Calu3 (cell line): ENCODE results near the gene CCT3. TPM values are rescaled to one million over a fixed set of nuclear protein-coding genes. Genes with fewer than 3 reads are reported as not detected.

ENCODE experiments used
- BruUV-seq: library from RNA; stranded (reverse); fragments of 400-500 nt; replicated peaks from 2 replicates; lab custom pipeline; 2021; lab: Mats Ljungman, UMichigan
- CTCF ChIA-PET: fragments of 300-600 bp; sonication (Branson Sonifier 250); formaldehyde crosslinking; loops from one replicate; lab custom pipeline; 2022; ENCODE audit warnings: antibody characterized with exemption; lab: Charles Lee
- DNase-seq: peaks from one replicate; pipeline ENCODE4 v3.0.0; 2022
- H3K27ac Mint-ChIP-seq: one replicate; pipeline ENCODE4 v1.8.0; 2022; ENCODE audit warnings: mixed read lengths; ENCODE audit not compliant: unreplicated experiment
- H3K27me3 Mint-ChIP-seq: one replicate; pipeline ENCODE4 v1.8.0; 2022; ENCODE audit warnings: mixed read lengths; ENCODE audit not compliant: unreplicated experiment
- H3K36me3 Mint-ChIP-seq: one replicate; pipeline ENCODE4 v1.8.0; 2022; ENCODE audit warnings: mild to moderate bottlenecking, moderate library complexity, mixed read lengths; ENCODE audit not compliant: insufficient read depth, unreplicated experiment
- H3K4me1 Mint-ChIP-seq: one replicate; pipeline ENCODE4 v1.8.0; 2022; ENCODE audit warnings: mild to moderate bottlenecking, low read depth, mixed read lengths; ENCODE audit not compliant: unreplicated experiment
- H3K4me3 Mint-ChIP-seq: one replicate; pipeline ENCODE4 v1.8.0; 2022; ENCODE audit warnings: mild to moderate bottlenecking, low read depth, moderate library complexity, mixed read lengths; ENCODE audit not compliant: unreplicated experiment
- H3K9me3 Mint-ChIP-seq: one replicate; pipeline ENCODE4 v1.8.0; 2022; ENCODE audit warnings: low read depth, mixed read lengths; ENCODE audit not compliant: unreplicated experiment
- intact Hi-C: fragments of 100-400 bp; cut with micrococcal nuclease; formaldehyde crosslinking; loops from one replicate; pipeline ENCODE4 v1.10.0; 2022; ENCODE audit not compliant: unreplicated experiment
- total RNA-seq: library from RNA; stranded (reverse); gene quantifications from 2 replicates; pipeline ENCODE4 v1.2.3, GENCODE V29; 2022
- TF ChIP-seq, protein P1 (sequence below): fragments of 200-600 bp; IDR thresholded peaks from one replicate; pipeline ENCODE4 v1.8.0; 2022; ENCODE audit warnings: antibody characterized with exemption; ENCODE audit not compliant: unreplicated experiment

The CCT3 gene
- total RNA-seq, 1 experiment from 2014 or later: 598 TPM

DNA sequence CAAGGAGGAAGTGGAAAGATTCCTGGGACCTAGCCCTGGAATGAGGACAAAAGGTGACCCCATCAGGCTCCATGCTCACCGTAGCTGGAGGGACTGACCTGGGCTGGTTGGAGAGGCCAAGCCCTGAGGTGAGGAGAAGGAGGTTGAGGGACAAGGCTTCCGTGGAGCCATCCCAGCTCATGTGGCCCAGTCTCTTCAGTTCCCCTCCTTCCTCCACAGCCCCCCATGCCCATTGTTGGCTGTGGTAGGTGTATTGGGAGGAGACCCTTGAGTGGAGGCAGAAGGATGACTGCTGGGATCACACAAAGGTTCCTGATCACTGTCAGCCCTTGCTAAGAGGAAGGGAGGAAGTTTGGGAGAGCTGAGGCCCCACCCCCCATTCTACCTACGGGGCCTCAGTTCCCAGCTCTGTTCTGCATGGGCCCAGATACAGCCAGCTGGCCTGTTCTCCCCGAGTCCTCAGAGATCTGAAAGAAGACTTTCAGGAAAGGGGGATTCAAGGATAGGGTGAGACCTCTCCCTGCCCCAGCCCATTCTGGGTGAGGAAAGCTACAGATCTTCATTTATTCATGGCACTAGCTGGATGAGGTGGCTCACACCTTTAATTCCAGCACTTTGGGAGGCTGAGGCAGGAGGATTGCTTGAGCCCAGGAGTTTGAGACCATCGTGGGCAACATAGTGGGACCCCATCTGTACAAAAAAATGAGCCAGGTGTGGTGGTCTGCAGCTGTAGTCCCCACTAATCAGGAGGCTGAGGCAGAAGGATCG is 48.2 kb upstream of the CCT3 start:
- Mint-ChIP-seq H3K9me3 (no peaks in the 10 kb centered on the region), H3K4me3 (no peak overlapping the region), H3K27ac (no peak overlapping the region), H3K27me3 (peaks cover 59% of the 10 kb centered on the region), H3K36me3 (no peaks in the 10 kb centered on the region), H3K4me1 (no peaks in the 10 kb centered on the region)
- DNase-seq: no peak
- intact Hi-C loops: no loop called here
- TF ChIP-seq, protein P1, sequence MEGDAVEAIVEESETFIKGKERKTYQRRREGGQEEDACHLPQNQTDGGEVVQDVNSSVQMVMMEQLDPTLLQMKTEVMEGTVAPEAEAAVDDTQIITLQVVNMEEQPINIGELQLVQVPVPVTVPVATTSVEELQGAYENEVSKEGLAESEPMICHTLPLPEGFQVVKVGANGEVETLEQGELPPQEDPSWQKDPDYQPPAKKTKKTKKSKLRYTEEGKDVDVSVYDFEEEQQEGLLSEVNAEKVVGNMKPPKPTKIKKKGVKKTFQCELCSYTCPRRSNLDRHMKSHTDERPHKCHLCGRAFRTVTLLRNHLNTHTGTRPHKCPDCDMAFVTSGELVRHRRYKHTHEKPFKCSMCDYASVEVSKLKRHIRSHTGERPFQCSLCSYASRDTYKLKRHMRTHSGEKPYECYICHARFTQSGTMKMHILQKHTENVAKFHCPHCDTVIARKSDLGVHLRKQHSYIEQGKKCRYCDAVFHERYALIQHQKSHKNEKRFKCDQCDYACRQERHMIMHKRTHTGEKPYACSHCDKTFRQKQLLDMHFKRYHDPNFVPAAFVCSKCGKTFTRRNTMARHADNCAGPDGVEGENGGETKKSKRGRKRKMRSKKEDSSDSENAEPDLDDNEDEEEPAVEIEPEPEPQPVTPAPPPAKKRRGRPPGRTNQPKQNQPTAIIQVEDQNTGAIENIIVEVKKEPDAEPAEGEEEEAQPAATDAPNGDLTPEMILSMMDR: no peak
- CTCF ChIA-PET: interaction anchor here (0.5 to 3.7 kb wide), 50 partner anchors 8 to 576 kb away, joined by 3 to 163 read pairs (median 4); partner anchors contain the start of genes MEF2D, NAXE, RHBG and SMG5
- BruUV-seq: no TSS peak

DNA sequence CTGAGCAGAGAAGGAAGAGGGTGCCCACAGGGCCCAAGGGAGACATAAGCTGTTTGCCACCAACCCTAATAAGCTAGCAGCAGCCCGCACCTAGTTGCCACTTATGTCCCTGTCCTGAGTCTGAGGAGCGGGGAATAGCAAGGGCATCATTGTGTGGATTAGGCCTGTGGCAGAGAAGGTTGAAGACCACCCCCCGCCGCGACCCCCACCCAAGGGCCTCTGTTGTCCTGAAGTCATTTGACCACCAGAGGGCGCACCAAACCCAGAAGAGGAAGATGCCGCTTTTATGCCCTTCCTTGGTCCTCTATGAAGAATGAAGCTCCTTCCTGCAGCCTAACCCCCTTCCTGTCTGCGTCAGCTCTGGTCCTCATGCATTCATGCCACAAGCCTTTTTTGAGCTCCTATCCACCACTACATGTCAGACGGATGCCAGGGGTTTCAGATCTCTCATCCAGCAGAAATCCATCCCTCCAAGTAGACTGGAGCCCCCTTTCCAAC is 47.5 kb upstream of the CCT3 start:
- peak; percentile 67 for DNase-seq

DNA sequence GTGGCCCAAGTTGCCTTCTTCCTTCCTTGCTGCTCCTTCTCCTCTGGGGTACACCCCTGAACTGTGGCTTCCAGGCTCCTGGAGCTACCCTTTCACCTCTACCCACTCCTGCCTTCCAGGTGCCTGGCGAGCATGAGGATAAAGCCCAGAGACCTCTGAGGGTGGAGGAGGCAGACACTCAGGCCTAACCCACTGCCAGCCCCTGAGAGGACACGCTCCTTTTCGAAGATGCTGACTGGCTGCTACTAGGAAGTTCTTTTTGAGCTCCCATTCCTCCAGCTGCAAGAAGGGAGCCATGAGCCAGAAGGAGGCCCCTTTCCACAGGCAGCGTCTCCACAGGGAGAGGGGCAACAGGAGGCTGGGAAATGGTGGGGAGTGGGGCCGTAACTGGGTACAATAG is 46.6 kb upstream of the CCT3 start:
- BruUV-seq: no TSS peak
- Mint-ChIP-seq H3K9me3 (no peaks in the 10 kb centered on the region), H3K4me3 (no peak overlapping the region), H3K27me3 (peaks cover 50% of the 10 kb centered on the region), H3K4me1 (no peaks in the 10 kb centered on the region), H3K27ac (no peak overlapping the region), H3K36me3 (no peaks in the 10 kb centered on the region)
- intact Hi-C loops: loop anchor here (1.0 kb wide), 1 partner anchor 60 kb away; no protein-coding TSS in a partner anchor
- TF ChIP-seq, protein P1: no peak
- DNase-seq: no peak
- CTCF ChIA-PET: interaction anchor here (0.6 to 3.7 kb wide), 5 partner anchors 57 to 1028 kb away, joined by 4 to 163 read pairs (median 6); no protein-coding TSS in a partner anchor

More for the DNA sequence above, 47.5 kb upstream of the CCT3 start:
- Mint-ChIP-seq H3K9me3 (no peaks in the 10 kb centered on the region), H3K36me3 (no peaks in the 10 kb centered on the region), H3K27ac (no peak overlapping the region), H3K4me1 (no peaks in the 10 kb centered on the region), H3K4me3 (no peak overlapping the region), H3K27me3 (peaks cover 59% of the 10 kb centered on the region)
- intact Hi-C loops: loop anchor here (1.0 kb wide), 1 partner anchor 59 kb away; no protein-coding TSS in a partner anchor
- TF ChIP-seq, protein P1: peak; percentile 100
- BruUV-seq: no TSS peak
- CTCF ChIA-PET: interaction anchor here (0.5 to 3.7 kb wide), 51 partner anchors 9 to 577 kb away, joined by 3 to 163 read pairs (median 4); partner anchors contain the start of genes MEF2D, NAXE, RHBG and SMG5

DNA sequence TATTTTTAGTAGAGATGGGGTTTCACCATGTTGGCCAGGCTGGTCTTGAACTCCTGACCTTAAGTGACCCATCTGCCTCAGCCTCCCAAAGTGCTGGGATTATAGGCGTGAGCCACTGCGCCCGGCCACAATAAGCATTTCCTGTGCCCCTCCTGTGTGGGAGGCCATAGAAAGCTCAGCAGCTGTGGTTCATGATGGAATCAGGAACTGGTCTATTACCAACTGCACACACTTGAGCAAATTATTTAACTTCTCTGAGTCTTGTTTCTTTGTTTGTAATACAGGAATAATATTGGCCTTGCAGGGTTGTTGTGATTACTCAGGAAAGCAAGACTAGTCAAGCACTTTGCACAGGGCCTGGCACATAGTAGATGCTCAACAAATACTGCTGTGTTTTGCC is 45.9 kb upstream of the CCT3 start:
- CTCF ChIA-PET: interaction anchor here (0.6 to 2.1 kb wide), 4 partner anchors 58 to 1027 kb away, joined by 4 to 21 read pairs (median 6); no protein-coding TSS in a partner anchor
- Mint-ChIP-seq H3K27me3 (peaks cover 43% of the 10 kb centered on the region), H3K27ac (no peak overlapping the region), H3K36me3 (no peaks in the 10 kb centered on the region), H3K4me3 (no peak overlapping the region), H3K4me1 (no peaks in the 10 kb centered on the region), H3K9me3 (no peaks in the 10 kb centered on the region)
- TF ChIP-seq, protein P1: no peak
- no peak for DNase-seq
- intact Hi-C loops: no loop called here
- no TSS peak for BruUV-seq
